Right atrium auricular region (tissue), 2 donors: ENCODE measurements around the gene KRT78. TPM values are rescaled to one million over a fixed set of nuclear protein-coding genes. Genes with fewer than 3 reads are reported as not detected.

ENCODE experiments used
- DNase-seq: peaks from one replicate; pipeline ENCODE4 v3.0.0-alpha.2; 2019; ENCODE audit warnings: low spot score
- H3K27ac ChIP-seq, 2 donors: fragments of 200-600 bp; sonication (generic); 1 replicate in 1 of 2; 2 replicates in 1 of 2; pipeline ENCODE4 v1.5.1; 2016 to 2019
- H3K27me3 ChIP-seq, 2 donors: fragments of 200-600 bp; sonication (generic); one replicate each; pipeline versions ENCODE4 v1.5.1 to v1.6.0; 2017 to 2019
- H3K36me3 ChIP-seq: fragments of 200-600 bp; sonication (generic); one replicate; pipeline ENCODE4 v1.5.1; 2016
- H3K4me1 ChIP-seq, 2 donors: fragments of 200-600 bp; sonication (generic); one replicate each; pipeline versions ENCODE4 v1.5.1 to v1.6.0; 2017 to 2019
- H3K4me3 ChIP-seq, 2 donors: fragments of 200-600 bp; sonication (generic); 1 replicate in 1 of 2; 2 replicates in 1 of 2; pipeline ENCODE4 v1.5.1; 2017 to 2019; ENCODE audit warnings: mild to moderate bottlenecking in 1 of 2, moderate library complexity in 1 of 2
- H3K9me3 ChIP-seq, 2 donors: fragments of 200-600 bp; sonication (generic); one replicate each; pipeline ENCODE4 v1.5.1; 2019
- CTCF ChIP-seq, 2 donors: fragments of 200-600 bp; sonication (generic); IDR thresholded peaks; one replicate each; pipeline ENCODE4 v1.5.1; 2019; ENCODE audit warnings: antibody characterized with exemption in 2 of 2
- total RNA-seq, 2 donors: library from RNA; depleted of rRNA; stranded (reverse); fragments of >200 nt; gene quantifications; one replicate each; pipeline ENCODE4 v1.1.0, GENCODE V29; 2016

Gene KRT78
- total RNA-seq, 2 donors from 2014 or later: not detected

- no peaks in the 10 kb centered on the region for H3K27me3 ChIP-seq
- no peak for DNase-seq
- no peaks in the 10 kb centered on the region for H3K36me3 ChIP-seq
- no peaks in the 10 kb centered on the region for H3K9me3 ChIP-seq
- H3K4me1 ChIP-seq: peaks cover 0 to 20% of the 10 kb centered on the region in 2 donors
- no peak overlapping the region for H3K4me3 ChIP-seq
- no peak for TF ChIP-seq CTCF (IDR thresholded peaks at IDR 0.05)
- H3K27ac ChIP-seq: no peak overlapping the region
These were observed 18.4 kb upstream of the KRT78 start for GRCh38 chr12:52867152-52867551.

- Histone ChIP-seq H3K4me1 (peaks cover 0 to 4% of the 10 kb centered on the region in 2 donors), H3K36me3 (no peaks in the 10 kb centered on the region), H3K4me3 (no peak overlapping the region), H3K9me3 (no peaks in the 10 kb centered on the region), H3K27me3 (no peaks in the 10 kb centered on the region), H3K27ac (no peak overlapping the region)
- DNase-seq: peak; percentile 75
- peak; percentile 70 to 85 for TF ChIP-seq CTCF (IDR thresholded peaks at IDR 0.05)
These were observed 16.5 kb upstream of the KRT78 start for GRCh38 chr12:52865090-52865944.

- Histone ChIP-seq H3K9me3 (no peaks in the 10 kb centered on the region), H3K36me3 (no peaks in the 10 kb centered on the region), H3K4me3 (no peak overlapping the region), H3K27me3 (no peaks in the 10 kb centered on the region), H3K4me1 (peaks cover 0 to 9% of the 10 kb centered on the region in 2 donors), H3K27ac (no peak overlapping the region)
- no peak for TF ChIP-seq CTCF (IDR thresholded peaks at IDR 0.05)
- no peak for DNase-seq
These were observed 13.2 kb upstream of the KRT78 start for GRCh38 chr12:52862023-52862422.

GRCh38 chr12:52861511-52861910 is 12.7 kb upstream of the KRT78 start:
- no peak for TF ChIP-seq CTCF (IDR thresholded peaks at IDR 0.05)
- no peak for DNase-seq
- H3K36me3 ChIP-seq: no peaks in the 10 kb centered on the region
- H3K27ac ChIP-seq: no peak overlapping the region
- no peaks in the 10 kb centered on the region for H3K9me3 ChIP-seq
- H3K4me3 ChIP-seq: no peak overlapping the region
- H3K27me3 ChIP-seq: no peaks in the 10 kb centered on the region
- H3K4me1 ChIP-seq: peaks cover 0 to 9% of the 10 kb centered on the region in 2 donors

- H3K9me3 ChIP-seq: no peaks in the 10 kb centered on the region
- no peak overlapping the region for H3K4me3 ChIP-seq
- H3K4me1 ChIP-seq: peaks cover 0 to 9% of the 10 kb centered on the region in 2 donors
- H3K36me3 ChIP-seq: no peaks in the 10 kb centered on the region
- no peak for TF ChIP-seq CTCF (IDR thresholded peaks at IDR 0.05)
- no peak for DNase-seq
- no peak overlapping the region for H3K27ac ChIP-seq
- no peaks in the 10 kb centered on the region for H3K27me3 ChIP-seq
These were observed 11.5 kb upstream of the KRT78 start for GRCh38 chr12:52860102-52860823.
